Measurements from ENCODE around the gene CAPN5. TPM values are rescaled to one million over a fixed set of nuclear protein-coding genes. Genes with fewer than 3 reads are reported as not detected.
"Not testable (repeated sequence)": the region's sequence is repeated elsewhere in the genome, so short reads cannot be mapped to it uniquely, and the experiment has no call there.

Gene CAPN5
- total RNA-seq, 1 donor from 2014 or later, result 7.8 TPM

GRCh38 chr11:77096591-77097019, 29.8 kb downstream of the CAPN5 start:
- no peak for DNase-seq (ENCODE audit: low read depth)
- TF ChIP-seq CTCF (IDR thresholded peaks at IDR 0.05; ENCODE audit: insufficient read depth, low read length, poor library complexity, severe bottlenecking), result no peak
- Histone ChIP-seq H3K36me3 (ENCODE audit: control insufficient read depth, insufficient read depth, low read length) (no peaks in the 10 kb centered on the region), H3K27me3 (ENCODE audit: control insufficient read depth, insufficient read depth, low read length) (no peaks in the 10 kb centered on the region), H3K4me3 (ENCODE audit: low read depth, low read length) (no peak overlapping the region)

GRCh38 chr11:77097180-77097579, 30.4 kb downstream of the CAPN5 start:
- DNase-seq (ENCODE audit: low read depth); H3K4me3 ChIP-seq (ENCODE audit: low read depth, low read length); H3K27me3 ChIP-seq (ENCODE audit: control insufficient read depth, insufficient read depth, low read length); H3K36me3 ChIP-seq (ENCODE audit: control insufficient read depth, insufficient read depth, low read length): not testable (repeated sequence)

- DNase-seq (ENCODE audit: low read depth), result no peak
- H3K27me3 ChIP-seq (ENCODE audit: control insufficient read depth, insufficient read depth, low read length), result no peaks in the 10 kb centered on the region
- no peak for TF ChIP-seq CTCF (IDR thresholded peaks at IDR 0.05; ENCODE audit: insufficient read depth, low read length, poor library complexity, severe bottlenecking)
- no peaks in the 10 kb centered on the region for H3K36me3 ChIP-seq (ENCODE audit: control insufficient read depth, insufficient read depth, low read length)
- H3K4me3 ChIP-seq (ENCODE audit: low read depth, low read length), result no peak overlapping the region
Observed at GRCh38 chr11:77100166-77101042, 33.6 kb downstream of the CAPN5 start.

GRCh38 chr11:77101043-77101537, 34.3 kb downstream of the CAPN5 start:
- H3K36me3 ChIP-seq (ENCODE audit: control insufficient read depth, insufficient read depth, low read length), result no peaks in the 10 kb centered on the region
- no peak overlapping the region for H3K4me3 ChIP-seq (ENCODE audit: low read depth, low read length)
- no peak for DNase-seq (ENCODE audit: low read depth)
- H3K27me3 ChIP-seq (ENCODE audit: control insufficient read depth, insufficient read depth, low read length), result no peaks in the 10 kb centered on the region
- TF ChIP-seq CTCF (IDR thresholded peaks at IDR 0.05; ENCODE audit: insufficient read depth, low read length, poor library complexity, severe bottlenecking), result peak; percentile 35

- TF ChIP-seq CTCF (IDR thresholded peaks at IDR 0.05; ENCODE audit: insufficient read depth, low read length, poor library complexity, severe bottlenecking), result no peak
- H3K4me3 ChIP-seq (ENCODE audit: low read depth, low read length), result no peak within 1 kb of the TSS
- H3K27me3 ChIP-seq (ENCODE audit: control insufficient read depth, insufficient read depth, low read length), result no peaks in the 10 kb centered on the region
- no peaks in the 10 kb centered on the region for H3K36me3 ChIP-seq (ENCODE audit: control insufficient read depth, insufficient read depth, low read length)
- DNase-seq (ENCODE audit: low read depth), result no peak
Observed at GRCh38 chr11:77102246-77103210, 35.8 kb downstream of the CAPN5 start, which contains the start of gene OMP. TSS of gene OMP (plus strand) at chr11:77102840. CDS start at chr11:77102840, 0 bp downstream.

- DNase-seq (ENCODE audit: low read depth), result no peak
- Histone ChIP-seq H3K27me3 (ENCODE audit: control insufficient read depth, insufficient read depth, low read length) (no peaks in the 10 kb centered on the region), H3K36me3 (ENCODE audit: control insufficient read depth, insufficient read depth, low read length) (no peaks in the 10 kb centered on the region), H3K4me3 (ENCODE audit: low read depth, low read length) (no peak overlapping the region)
- TF ChIP-seq CTCF (IDR thresholded peaks at IDR 0.05; ENCODE audit: insufficient read depth, low read length, poor library complexity, severe bottlenecking), result no peak
Observed at GRCh38 chr11:77103319-77103718, 36.5 kb downstream of the CAPN5 start.
